HFFc6 (cell line): Measurements from ENCODE around the gene IGSF9. TPM values are rescaled to one million over a fixed set of nuclear protein-coding genes. Genes with fewer than 3 reads are reported as not detected.

Experiments
- DNase-seq: peaks from one replicate; pipeline ENCODE4 v3.0.0-alpha.2; 2018
- H3K27ac Mint-ChIP-seq: 2 replicates; pipeline ENCODE4 v1.8.0; 2020; ENCODE audit warnings: mild to moderate bottlenecking, mixed read lengths
- H3K27me3 Mint-ChIP-seq: 2 replicates; pipeline ENCODE4 v1.8.0; 2021; ENCODE audit warnings: mild to moderate bottlenecking, moderate library complexity, mixed read lengths; ENCODE audit not compliant: insufficient read depth
- H3K36me3 Mint-ChIP-seq: 2 replicates; pipeline ENCODE4 v1.8.0; 2021; ENCODE audit warnings: low read depth, mixed read lengths
- H3K4me1 Mint-ChIP-seq: 2 replicates; pipeline ENCODE4 v1.8.0; 2020; ENCODE audit warnings: low read depth, mixed read lengths
- H3K4me3 Mint-ChIP-seq: 2 replicates; pipeline ENCODE4 v1.8.0; 2020; ENCODE audit warnings: mild to moderate bottlenecking, moderate library complexity, mixed read lengths
- H3K9me3 Mint-ChIP-seq: 2 replicates; pipeline ENCODE4 v1.8.0; 2020; ENCODE audit warnings: mild to moderate bottlenecking, mixed read lengths
- CTCF ChIP-seq: fragments of 200-600 bp; sonication (generic); IDR thresholded peaks from 2 replicates; pipeline ENCODE4 v1.5.0; 2021; ENCODE audit warnings: antibody characterized with exemption, mild to moderate bottlenecking
- total RNA-seq, 6 experiments: library from RNA; stranded (reverse); fragmentation: NEBNext Ultra II Directional; extraction: Animal tissue kit (Norgen Biotek cat#: 25700); gene quantifications; 2 replicates in 1 of 6; 3 replicates in 5 of 6; pipeline ENCODE4 v1.2.3, GENCODE V29; 2021

Gene IGSF9
- total RNA-seq, 6 experiments from 2014 or later = not detected

- H3K4me3 Mint-ChIP-seq = no peak overlapping the region
- TF ChIP-seq CTCF = no peak
- H3K4me1 Mint-ChIP-seq = peaks cover 30% of the 10 kb centered on the region
- no peaks in the 10 kb centered on the region for H3K9me3 Mint-ChIP-seq
- peaks cover 20% of the 10 kb centered on the region for H3K36me3 Mint-ChIP-seq
- no peak overlapping the region for H3K27ac Mint-ChIP-seq
- no peak for DNase-seq
- H3K27me3 Mint-ChIP-seq = peaks cover 13% of the 10 kb centered on the region
Measured at GRCh38 chr1:159927211-159927848, 18.1 kb downstream of the IGSF9 start.

GRCh38 chr1:159925719-159926078 is 19.7 kb downstream of the IGSF9 start:
- Mint-ChIP-seq H3K27ac (peak overlapping the region; percentile 96), H3K36me3 (peaks cover 35% of the 10 kb centered on the region), H3K27me3 (peaks cover 8% of the 10 kb centered on the region)

GRCh38 chr1:159924791-159925718 is 20.4 kb downstream of the IGSF9 start, which contains the start of gene TAGLN2:
TAGLN2 (minus strand) TSS chr1:159925507; CDS start chr1:159920509, 4,998 bp downstream.
- DNase-seq = peak; percentile 83
- no peaks in the 10 kb centered on the region for H3K9me3 Mint-ChIP-seq
- H3K27me3 Mint-ChIP-seq = peaks cover 6% of the 10 kb centered on the region; the same call in 1 of the 2 replicates
- H3K4me1 Mint-ChIP-seq = peaks cover 53% of the 10 kb centered on the region
- H3K36me3 Mint-ChIP-seq = peaks cover 40% of the 10 kb centered on the region
- no peak; the same call in 1 of the 2 replicates for TF ChIP-seq CTCF
- H3K4me3 Mint-ChIP-seq = peak within 1 kb of the TSS; percentile 88
- H3K27ac Mint-ChIP-seq = peak within 1 kb of the TSS; percentile 96

More at GRCh38 chr1:159925719-159926078, 19.7 kb downstream of the IGSF9 start:
- no peak for TF ChIP-seq CTCF
- Mint-ChIP-seq H3K4me3 (peak overlapping the region; percentile 88), H3K9me3 (no peaks in the 10 kb centered on the region), H3K4me1 (peaks cover 46% of the 10 kb centered on the region)
- no peak for DNase-seq

- H3K4me1 Mint-ChIP-seq = peaks cover 61% of the 10 kb centered on the region
Measured at GRCh38 chr1:159924025-159924790, 21.2 kb downstream of the IGSF9 start.

More at GRCh38 chr1:159924025-159924790, 21.2 kb downstream of the IGSF9 start:
- Mint-ChIP-seq H3K27me3 (peaks cover 6% of the 10 kb centered on the region; the same call in 1 of the 2 replicates), H3K27ac (peak overlapping the region; percentile 96), H3K9me3 (no peaks in the 10 kb centered on the region), H3K4me3 (peak overlapping the region; percentile 88), H3K36me3 (peaks cover 49% of the 10 kb centered on the region)
- DNase-seq = peak; percentile 89
- peak; percentile 53 for TF ChIP-seq CTCF
